GM21786 (cell line): ENCODE results near the gene CLIC1.
A peak's percentile ranks its signal among the peaks of the same experiment; 100 is the strongest.

ENCODE experiments used
- ATAC-seq: cut with Tn5 transposase; IDR thresholded peaks from one replicate; pipeline ENCODE4 v1.9.1; 2021; ENCODE audit not compliant: unreplicated experiment

The CLIC1 gene

DNA sequence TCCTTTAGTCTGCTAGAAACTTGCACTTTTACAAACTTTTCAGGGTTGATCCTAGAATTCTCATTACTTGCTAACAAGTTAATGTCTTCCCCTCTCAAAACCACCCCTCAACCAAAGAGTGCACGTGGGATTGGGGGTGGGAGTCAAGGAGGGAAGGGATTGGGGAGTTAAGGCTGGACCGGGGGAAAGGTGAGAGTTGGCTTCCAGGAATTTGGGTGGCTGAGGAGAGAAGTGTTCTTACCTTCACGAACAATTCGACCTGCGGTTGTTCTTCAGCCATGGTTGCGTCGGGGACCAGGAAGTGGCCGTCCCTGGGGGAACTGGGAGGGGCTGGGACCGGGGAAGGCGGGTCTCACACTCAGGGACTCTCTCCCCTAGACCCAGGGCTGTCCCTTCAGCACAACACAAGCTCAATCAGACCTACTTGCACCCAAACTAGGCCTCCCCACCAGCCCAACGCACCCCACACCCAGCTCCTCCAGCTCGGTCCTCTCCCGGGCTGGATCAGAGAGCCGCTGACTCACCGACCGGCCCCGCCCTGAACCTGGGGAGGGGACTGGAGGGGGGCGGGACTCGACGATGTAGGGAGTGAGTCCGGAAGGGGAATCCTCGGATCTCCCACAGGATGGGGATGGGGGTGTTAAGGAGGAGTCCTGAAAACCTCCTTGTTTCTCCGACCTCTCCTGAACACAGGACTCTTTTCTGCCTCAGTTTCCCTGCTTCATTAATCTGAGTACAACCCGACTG lies at the start of gene CLIC1:
CLIC1 (minus strand) TSS at position 510 of the 747 bp plus-strand sequence; CDS start at position 280, 230 bp downstream.
- no peak for ATAC-seq

DNA sequence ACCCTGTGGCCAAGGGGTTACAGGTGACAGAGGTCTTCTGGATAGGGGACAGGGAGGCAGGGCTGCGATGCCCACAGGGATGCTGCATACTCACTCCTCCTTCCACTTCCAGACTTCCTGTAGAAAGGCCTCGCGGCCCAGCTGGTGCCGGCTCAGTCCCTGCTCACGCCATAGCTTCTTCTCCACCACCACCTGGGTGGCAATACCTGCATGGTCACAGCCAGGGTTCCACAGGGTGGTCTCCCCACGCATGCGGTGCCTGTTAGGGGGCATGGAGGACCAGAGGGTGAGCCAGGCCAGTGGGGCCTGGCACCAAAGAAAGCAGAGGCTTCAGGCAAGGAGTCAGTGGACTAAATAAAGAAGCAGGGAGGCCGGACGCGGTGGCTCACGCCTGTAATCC lies 49.1 kb upstream of the CLIC1 start:
- no peak for ATAC-seq

- no peak for ATAC-seq
These were observed 48.0 kb upstream of the CLIC1 start for GRCh38 chr6:31784098-31784925.

- ATAC-seq = no peak
These were observed 46.0 kb upstream of the CLIC1 start for GRCh38 chr6:31782126-31782855.

DNA sequence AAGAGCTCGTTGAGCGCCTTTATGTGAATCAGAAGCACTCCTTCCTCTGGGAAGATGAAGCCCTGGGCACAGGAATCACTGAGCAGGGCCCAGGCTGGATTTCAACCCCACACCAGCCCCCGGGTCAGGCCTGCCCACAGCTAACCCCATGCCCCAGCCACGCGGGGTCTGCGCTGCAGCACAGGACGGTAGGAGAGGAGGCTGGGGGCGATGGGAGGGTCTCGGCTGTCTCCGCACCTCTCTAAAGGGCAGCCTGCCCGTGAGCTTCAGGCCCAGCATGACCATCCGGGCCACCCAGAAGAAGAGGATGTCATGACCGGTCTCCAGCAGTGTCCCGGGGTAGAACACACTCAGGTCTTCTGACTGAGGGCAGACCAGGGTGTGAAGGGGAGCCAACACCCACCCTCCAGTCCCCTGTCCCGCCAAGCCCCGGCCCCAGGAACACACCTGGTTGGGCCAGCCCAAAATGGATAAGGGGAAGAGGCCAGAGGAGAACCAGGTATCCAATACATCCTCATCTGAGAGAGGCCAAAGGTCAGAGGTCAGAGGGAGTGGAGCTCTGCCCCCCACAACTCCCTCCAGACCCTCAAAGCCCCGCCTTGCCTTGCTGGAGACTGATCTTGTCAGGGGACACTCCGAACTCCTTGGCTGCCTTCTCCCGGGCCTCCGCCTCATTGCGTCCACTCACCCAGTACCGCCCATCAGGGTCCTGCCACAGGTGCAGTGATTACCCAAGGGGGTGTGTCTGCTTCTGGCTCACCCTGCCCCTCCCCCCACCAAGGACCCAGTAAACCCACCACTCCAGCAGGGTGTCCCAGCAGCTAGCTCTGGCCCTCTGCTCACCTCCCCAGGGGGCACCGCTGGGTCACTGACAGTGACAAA lies 45.2 kb upstream of the CLIC1 start:
- ATAC-seq = no peak

DNA sequence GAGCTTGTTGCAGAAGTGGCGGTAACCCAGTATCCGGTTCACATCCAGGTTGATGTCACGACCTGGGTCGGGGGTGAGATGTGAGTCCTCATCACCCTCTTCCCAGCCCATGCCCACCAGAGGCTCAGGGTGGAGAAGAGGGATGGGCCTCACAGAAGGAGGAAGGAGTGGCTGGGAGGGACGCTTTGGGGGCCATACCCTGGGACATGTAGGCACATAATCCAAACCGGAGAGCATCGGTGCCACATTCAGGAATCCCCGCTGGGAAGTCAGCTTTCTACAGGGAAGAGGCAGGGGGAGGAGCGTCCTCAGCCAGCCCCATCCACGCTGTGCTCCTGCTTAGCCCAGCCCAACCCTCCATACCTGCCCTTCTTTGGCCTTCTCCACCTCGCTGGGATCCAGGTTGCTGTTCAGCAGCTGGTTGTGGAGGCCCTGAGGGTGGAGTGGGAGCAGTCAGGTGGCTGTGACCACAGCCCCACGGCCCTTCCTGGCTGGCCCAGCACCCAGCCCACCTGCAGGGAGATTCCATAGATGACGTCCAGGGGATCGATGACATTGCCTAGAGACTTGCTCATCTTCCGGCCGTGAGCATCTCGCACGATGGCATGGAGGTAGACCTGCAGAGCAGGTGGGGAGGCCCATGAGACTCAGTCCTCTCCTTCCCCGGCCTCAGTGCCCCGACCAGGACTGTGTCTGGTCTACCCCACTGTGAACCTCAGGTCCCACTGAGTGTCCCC lies 44.3 kb upstream of the CLIC1 start:
- no peak for ATAC-seq

GRCh38 chr6:31779908-31780307 lies 43.6 kb upstream of the CLIC1 start:
- ATAC-seq = no peak

DNA sequence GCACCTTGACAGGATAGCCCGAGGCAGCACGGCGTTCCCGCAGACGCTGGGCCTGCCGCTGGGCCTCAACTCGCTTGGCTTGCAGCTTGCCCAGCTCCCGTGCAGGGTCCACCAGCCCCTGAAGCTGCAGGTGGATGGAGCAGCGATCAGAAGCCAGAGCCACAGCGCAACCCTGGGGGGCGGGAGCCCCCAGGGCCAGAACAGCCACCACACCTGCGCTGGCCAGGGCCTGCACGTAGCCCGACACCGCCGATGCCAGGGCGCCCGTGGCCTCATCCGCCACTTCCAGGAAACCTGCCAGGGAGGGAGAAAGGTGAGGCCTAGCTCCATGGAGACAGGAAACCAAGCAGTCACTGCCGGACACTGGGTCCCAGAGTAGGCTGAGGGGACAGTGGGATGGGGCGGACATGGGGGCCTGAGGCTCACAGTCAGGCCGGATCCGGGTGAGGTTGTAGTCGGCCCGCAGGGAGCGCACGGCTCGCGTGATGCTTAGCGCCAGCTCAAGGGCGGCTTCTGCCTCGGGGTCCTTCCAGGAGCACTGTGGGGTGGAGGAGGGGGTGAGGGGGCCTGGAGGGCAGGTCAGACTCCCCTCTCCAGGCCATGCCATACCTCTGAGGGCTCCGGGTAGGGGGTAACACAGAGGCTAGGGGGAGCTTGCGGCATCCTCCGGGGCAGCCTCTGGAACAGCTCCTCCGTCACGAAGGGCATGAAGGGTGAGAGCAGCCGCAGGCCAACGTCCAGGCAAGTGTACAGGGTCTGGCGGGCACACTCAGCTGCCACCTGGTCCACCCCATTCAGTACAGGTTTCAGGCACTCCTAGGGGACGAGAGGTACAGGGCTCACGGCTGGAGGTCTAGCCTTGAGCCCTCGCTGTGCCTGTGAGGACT lies 42.9 kb upstream of the CLIC1 start:
- no peak for ATAC-seq

GRCh38 chr6:31778193-31778592 lies 41.9 kb upstream of the CLIC1 start:
- ATAC-seq = no peak

- ATAC-seq = no peak
These were observed 41.3 kb upstream of the CLIC1 start for GRCh38 chr6:31777667-31778050.

DNA sequence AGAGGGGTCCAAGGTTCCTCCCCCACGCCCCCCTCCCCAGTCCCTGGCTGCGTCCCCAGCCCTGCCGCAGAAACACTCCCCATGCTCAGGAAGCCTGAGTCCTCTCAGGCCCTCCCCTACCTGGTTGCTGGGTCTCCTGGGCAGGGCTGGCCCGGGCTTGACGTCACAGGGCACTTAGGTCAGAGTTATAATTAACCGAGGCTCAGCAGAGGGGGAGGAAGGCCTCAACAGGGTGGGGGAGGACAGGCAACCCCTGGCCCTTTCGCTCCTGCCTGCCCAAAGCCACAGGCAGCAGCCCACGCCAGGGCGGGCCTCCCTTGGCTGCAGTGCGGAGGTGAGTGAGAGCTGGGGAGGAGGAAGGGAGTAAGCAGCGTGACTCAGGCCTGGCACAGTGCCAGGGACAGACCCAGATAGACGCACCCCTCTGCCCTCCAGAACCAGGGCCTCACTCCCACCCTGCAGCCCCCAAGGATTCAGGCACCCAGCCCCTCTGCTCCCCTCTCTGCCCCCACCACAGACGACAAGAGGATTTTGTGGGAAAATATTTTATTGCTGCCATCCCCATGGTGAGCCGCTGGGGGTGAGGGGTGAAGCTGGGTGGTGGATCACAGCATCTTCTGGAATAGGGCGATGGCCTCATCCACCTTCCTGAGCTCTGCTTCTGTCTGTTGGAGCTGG lies 40.8 kb upstream of the CLIC1 start, which contains the start of gene VWA7:
VWA7 (minus strand) TSS at position 340 of the 678 bp plus-strand sequence. CDS start 549 bp downstream, outside the sequence.
- peak; percentile 81 for ATAC-seq

- ATAC-seq = no peak
These were observed 40.2 kb upstream of the CLIC1 start for GRCh38 chr6:31776485-31776988.

- no peak for ATAC-seq
These were observed 39.5 kb upstream of the CLIC1 start for GRCh38 chr6:31775633-31776484.

GRCh38 chr6:31775184-31775583 lies 38.9 kb upstream of the CLIC1 start:
- no peak for ATAC-seq

DNA sequence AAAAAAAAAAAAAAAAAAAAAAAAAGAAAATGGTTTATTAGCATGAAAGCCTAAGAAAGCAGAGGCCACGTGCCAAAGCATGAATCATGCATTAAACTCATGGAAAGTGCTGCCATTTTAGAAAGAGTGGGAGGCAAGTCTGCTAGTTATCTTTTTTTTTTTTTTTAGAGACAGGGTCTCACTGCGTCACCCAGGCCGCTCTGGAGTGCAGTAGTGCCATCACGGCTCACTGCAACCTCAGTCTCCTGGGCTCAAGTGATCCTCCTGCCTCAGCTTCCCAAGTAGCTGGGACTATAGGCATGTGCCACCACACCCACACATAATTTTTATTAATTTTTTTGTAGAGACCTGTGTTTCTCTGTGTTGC lies 35.6 kb upstream of the CLIC1 start:
- ATAC-seq = no peak

DNA sequence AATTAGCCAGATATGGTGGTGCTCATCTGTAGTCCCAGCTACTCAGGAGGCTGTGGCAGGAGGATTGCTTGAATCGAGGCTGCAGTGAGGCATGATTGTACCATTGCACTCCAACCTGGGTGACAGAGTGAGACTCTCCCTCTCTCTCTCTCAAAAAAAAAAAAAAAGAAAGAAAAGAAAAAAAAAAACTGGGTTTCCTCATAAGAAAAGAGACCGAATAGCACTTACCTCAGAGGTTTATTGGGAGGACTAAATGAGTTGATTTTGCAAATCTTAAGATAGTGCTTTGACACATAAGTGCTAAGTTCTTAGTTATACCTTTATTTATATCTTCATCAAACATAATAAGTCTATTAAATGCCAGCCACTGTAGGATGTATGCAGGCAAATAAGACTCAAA lies 34.5 kb upstream of the CLIC1 start:
- ATAC-seq = no peak

DNA sequence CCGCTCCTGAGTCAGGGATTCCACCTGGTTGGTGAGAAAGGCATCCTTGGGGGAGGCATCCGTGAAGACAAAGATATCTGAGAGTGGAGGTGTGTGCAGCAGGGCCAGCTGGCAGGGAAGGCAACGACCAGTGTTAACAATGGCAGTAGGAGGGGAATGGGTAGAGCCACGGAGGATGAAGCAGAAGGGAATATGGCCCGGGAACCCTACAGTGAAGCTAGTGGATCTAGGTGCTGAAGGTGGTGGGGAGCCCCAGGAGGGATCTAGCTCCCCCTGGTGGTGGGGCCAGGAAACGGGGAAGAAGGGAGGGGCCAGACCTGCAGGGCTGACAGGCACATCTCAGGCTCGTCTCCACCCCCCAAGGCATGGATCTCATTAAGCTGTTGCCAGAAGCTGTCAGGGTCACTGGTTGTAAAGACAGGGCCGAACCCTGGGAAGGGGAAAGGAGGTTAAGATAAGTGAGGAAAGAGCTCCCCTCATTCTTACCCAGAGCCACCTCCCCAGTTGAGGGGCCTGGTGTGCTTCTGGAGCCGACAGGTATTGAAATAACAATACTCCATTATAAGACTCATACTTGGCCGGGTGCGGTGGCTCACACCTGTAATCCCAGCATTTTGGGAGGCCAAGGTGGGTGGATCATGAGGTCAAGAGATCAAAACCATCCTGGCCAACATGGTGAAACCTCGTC lies 33.5 kb upstream of the CLIC1 start:
- no peak for ATAC-seq
